Measurements from ENCODE around the gene CADPS.

- TF ChIP-seq CTCF (conservative IDR thresholded peaks at IDR 0.05; ENCODE audit: low read depth, low read length) (no peak), EZH2 (IDR thresholded peaks at IDR 0.05; ENCODE audit: low read length, unreplicated experiment) (no peak)
These were observed 393.3 kb downstream of the CADPS start for GRCh38 chr3:62481962-62482361.
